ENCODE measurements around the gene DLG4. TPM values are rescaled to one million over a fixed set of nuclear protein-coding genes. Genes with fewer than 3 reads are reported as not detected.
"Not testable (repeated sequence)": the region's sequence is repeated elsewhere in the genome, so short reads cannot be mapped to it uniquely, and the experiment has no call there.

DLG4 gene
- total RNA-seq, 1 donor from 2014 or later: 11.3 TPM

GRCh38 chr17:7166873-7167272 is 52.8 kb downstream of the DLG4 start:
- no peak for DNase-seq (ENCODE audit: low read depth, low spot score)

DNA sequence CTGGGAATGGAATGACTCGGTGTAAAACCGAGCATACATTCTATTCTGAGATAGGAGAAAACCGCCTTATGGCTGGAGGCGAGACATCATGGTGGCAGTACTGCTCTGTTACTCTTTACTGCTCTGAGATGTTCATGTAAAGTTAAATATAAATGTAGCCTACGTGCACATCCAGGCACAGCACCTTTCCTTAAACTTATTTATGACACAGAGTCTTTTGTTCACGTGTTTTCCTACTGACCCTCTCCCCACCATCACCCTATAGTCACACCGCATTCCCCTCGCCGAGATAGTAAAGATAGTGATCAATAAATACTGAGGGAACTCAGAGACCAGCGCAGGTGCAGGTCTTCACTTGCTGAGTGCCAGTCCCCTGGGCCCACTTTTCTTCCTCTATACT is 60.1 kb downstream of the DLG4 start:
- not testable (repeated sequence) for DNase-seq (ENCODE audit: low read depth, low spot score)

- DNase-seq (ENCODE audit: low read depth, low spot score): not testable (repeated sequence)
Measured at GRCh38 chr17:7158424-7158823, 61.2 kb downstream of the DLG4 start.

- no peak for DNase-seq (ENCODE audit: low read depth, low spot score)
Measured at GRCh38 chr17:7156342-7156940, 63.2 kb downstream of the DLG4 start.

GRCh38 chr17:7147772-7148171 is 71.9 kb downstream of the DLG4 start:
- DNase-seq (ENCODE audit: low read depth, low spot score): no peak

GRCh38 chr17:7146115-7146514 is 73.5 kb downstream of the DLG4 start:
- DNase-seq (ENCODE audit: low read depth, low spot score): no peak

- no peak for DNase-seq (ENCODE audit: low read depth, low spot score)
Measured at GRCh38 chr17:7144213-7144612, 75.4 kb downstream of the DLG4 start.

GRCh38 chr17:7141824-7142223 is 77.8 kb downstream of the DLG4 start:
- no peak for DNase-seq (ENCODE audit: low read depth, low spot score)

GRCh38 chr17:7139400-7139799 is 80.2 kb downstream of the DLG4 start:
- DNase-seq (ENCODE audit: low read depth, low spot score): no peak

- DNase-seq (ENCODE audit: low read depth, low spot score): no peak
Measured at GRCh38 chr17:7138800-7139381, 80.7 kb downstream of the DLG4 start.

- DNase-seq (ENCODE audit: low read depth, low spot score): no peak
Measured at GRCh38 chr17:7137171-7137943, 82.3 kb downstream of the DLG4 start.

Other genes with a start within 250 kb of the DLG4 start
- not detected in 2 replicates for gene ALOX12, start 223.8 kb downstream of the DLG4 start, total RNA-seq
- 54.3 and 60.5 TPM in 2 replicates for gene RNASEK, start 207.2 kb downstream of the DLG4 start, total RNA-seq
- 101 and 117 TPM in 2 replicates for gene BCL6B, start 196.8 kb downstream of the DLG4 start, total RNA-seq
- gene SLC16A13, start 183.8 kb downstream of the DLG4 start, total RNA-seq: 0.92 and 1.4 TPM in 2 replicates
- 0.26 and 0.78 TPM in 2 replicates for gene SLC16A11, start 175.7 kb downstream of the DLG4 start, total RNA-seq
- 0.07 and 0.14 TPM in 2 replicates for gene CLEC10A, start 139.6 kb downstream of the DLG4 start, total RNA-seq
- gene ASGR2, start 105.0 kb downstream of the DLG4 start, total RNA-seq: not detected in 2 replicates
- 10.6 and 16.4 TPM in 2 replicates for gene ASGR1, start 40.5 kb downstream of the DLG4 start, total RNA-seq
- 184 and 219 TPM in 2 replicates for gene ACADVL, start 102 bp upstream of the DLG4 start, total RNA-seq
- gene DVL2, start 14.7 kb upstream of the DLG4 start, total RNA-seq: 35.2 and 40.4 TPM in 2 replicates
- gene PHF23, start 19.6 kb upstream of the DLG4 start, total RNA-seq: 47.1 and 49.1 TPM in 2 replicates
- gene GABARAP, start 22.6 kb upstream of the DLG4 start, total RNA-seq: 101 and 120 TPM in 2 replicates
- gene CTDNEP1, start 31.9 kb upstream of the DLG4 start, total RNA-seq: 28.8 and 30.7 TPM in 2 replicates
- gene ELP5, start 32.4 kb upstream of the DLG4 start, total RNA-seq: 38.2 and 42.3 TPM in 2 replicates
- 20.7 and 26.8 TPM in 2 replicates for gene CLDN7, start 42.6 kb upstream of the DLG4 start, total RNA-seq
- 0.07 and 0.11 TPM in 2 replicates for gene SLC2A4, start 61.9 kb upstream of the DLG4 start, total RNA-seq
- gene YBX2, start 74.8 kb upstream of the DLG4 start, total RNA-seq: 0.07 and 0.32 TPM in 2 replicates
- 799 and 805 TPM in 2 replicates for gene EIF5A, start 87.8 kb upstream of the DLG4 start, total RNA-seq
- gene GPS2, start 95.5 kb upstream of the DLG4 start, total RNA-seq: 24.8 and 41.6 TPM in 2 replicates
- 14.4 and 28.3 TPM in 2 replicates for gene NEURL4, start 109.5 kb upstream of the DLG4 start, total RNA-seq
- 0.53 TPM in 1 of 2 replicates, not detected in the other for gene ACAP1, start 116.7 kb upstream of the DLG4 start, total RNA-seq
- gene KCTD11, start 132.3 kb upstream of the DLG4 start, total RNA-seq: 2.5 and 4.0 TPM in 2 replicates
- gene TMEM95, start 135.3 kb upstream of the DLG4 start, total RNA-seq: not detected in 2 replicates
- gene TNK1, start 161.3 kb upstream of the DLG4 start, total RNA-seq: 0.26 and 0.60 TPM in 2 replicates
- gene PLSCR3, start 174.7 kb upstream of the DLG4 start, total RNA-seq: 17.5 and 18.7 TPM in 2 replicates
- gene TMEM256, start 184.3 kb upstream of the DLG4 start, total RNA-seq: 56.9 and 189 TPM in 2 replicates
- 1.7 and 2.6 TPM in 2 replicates for gene NLGN2, start 188.0 kb upstream of the DLG4 start, total RNA-seq
- gene SPEM1, start 200.5 kb upstream of the DLG4 start, total RNA-seq: not detected in 2 replicates
- gene SPEM2, start 205.8 kb upstream of the DLG4 start, total RNA-seq: not detected in 2 replicates
- not detected in 2 replicates for gene SPEM3, start 209.0 kb upstream of the DLG4 start, total RNA-seq
- gene TMEM102, start 215.6 kb upstream of the DLG4 start, total RNA-seq: 5.2 and 7.3 TPM in 2 replicates
- gene FGF11, start 219.7 kb upstream of the DLG4 start, total RNA-seq: 0.42 and 0.73 TPM in 2 replicates
- gene CHRNB1, start 225.2 kb upstream of the DLG4 start, total RNA-seq: 7.1 and 7.5 TPM in 2 replicates